Fibroblast of the conjunctiva (primary cell): ENCODE measurements around the gene RPS6KA2.
"Not testable (repeated sequence)": the region's sequence is repeated elsewhere in the genome, so short reads cannot be mapped to it uniquely, and the experiment has no call there.

Experiments used
- DNase-seq: peaks from one replicate; pipeline ENCODE4 v3.0.0-alpha.2; 2010; ENCODE audit warnings: low read depth

RPS6KA2 gene

DNA sequence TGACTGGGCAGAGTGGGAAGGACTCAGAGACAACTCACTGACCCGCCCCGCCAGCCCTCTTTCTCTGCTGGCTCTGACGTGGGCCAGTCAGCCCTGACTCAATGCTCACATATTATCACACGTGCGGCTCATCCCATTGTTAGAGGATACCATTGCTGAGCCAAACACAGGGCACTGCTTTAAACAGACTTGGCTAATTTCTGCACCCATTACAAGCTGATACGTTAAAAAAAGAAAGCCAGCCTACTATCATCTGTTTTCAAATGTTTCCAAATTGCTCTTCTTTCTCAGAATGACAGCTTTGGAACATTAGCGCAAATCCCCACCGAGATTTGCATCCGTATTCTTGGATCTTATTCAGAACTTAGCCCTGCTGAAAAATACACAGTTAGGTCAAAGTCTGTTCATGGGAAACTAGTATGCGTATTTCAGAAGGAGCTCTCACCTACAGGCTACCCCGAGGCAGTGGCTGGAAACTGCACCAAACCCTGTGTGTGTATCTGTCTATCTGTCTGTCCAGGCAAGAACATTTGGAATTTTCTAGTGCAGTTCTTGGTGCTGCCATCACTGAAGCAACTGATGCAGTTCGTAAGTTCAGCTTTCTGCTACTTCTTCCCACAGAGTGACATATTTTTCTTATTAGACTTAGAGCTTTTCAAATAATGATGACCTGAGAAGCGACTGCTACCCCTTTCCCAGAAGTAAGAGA, 73.3 kb downstream of the RPS6KA2 start:
- peak; percentile 59 for DNase-seq

DNA sequence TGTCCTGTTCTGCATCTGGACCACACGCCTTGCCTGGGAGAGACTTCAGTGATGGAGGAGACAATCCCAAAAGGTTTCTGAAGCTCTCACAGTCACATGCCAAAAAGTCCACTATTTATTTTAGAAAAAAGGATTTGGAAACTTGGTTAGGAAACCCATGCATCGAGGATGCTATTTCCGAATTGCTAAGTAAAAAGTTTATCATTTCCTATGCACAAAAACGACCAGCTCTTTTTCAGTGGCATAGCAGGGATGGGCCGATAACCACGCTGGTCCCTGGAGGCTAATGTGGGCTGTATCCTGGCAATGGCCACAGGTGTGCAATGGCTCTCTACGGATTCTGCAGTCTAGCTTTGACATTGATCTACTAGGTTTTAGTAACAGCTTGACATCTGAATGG, 74.5 kb downstream of the RPS6KA2 start:
- DNase-seq: no peak

DNA sequence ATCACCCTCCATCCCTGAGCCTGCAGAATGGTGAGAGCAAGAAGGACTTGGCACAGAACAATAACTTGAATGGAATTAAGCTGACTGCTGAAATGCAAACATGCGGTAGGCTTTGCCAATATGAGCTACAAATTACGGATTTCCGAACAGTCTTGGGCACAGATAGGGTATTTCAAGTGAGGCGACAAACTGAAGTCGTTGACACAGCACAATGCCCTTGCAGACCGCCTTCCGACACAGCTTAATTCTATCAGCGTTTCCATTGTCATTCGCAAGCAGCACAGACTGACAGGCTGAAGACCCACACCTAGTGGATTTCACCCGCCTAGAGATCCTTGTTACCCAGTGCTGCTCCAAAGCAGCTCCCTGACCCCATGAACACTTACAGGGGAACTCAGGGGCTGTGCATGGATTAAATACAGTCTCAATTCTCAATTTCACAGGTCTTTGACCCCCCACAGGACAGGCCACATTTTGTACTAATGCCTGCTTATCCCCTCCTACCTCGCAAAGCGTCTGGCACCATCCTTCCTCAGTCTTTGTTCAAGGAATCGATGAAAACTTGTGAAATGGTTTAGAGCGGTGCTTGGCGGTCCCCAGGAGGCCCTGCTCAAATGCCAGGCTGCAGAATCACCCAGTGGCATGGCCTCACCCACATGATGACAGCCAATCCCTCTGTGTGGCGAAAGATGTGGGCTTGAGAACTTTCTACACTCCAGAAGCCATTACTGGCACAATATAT, 75.1 kb downstream of the RPS6KA2 start:
- DNase-seq: no peak

DNA sequence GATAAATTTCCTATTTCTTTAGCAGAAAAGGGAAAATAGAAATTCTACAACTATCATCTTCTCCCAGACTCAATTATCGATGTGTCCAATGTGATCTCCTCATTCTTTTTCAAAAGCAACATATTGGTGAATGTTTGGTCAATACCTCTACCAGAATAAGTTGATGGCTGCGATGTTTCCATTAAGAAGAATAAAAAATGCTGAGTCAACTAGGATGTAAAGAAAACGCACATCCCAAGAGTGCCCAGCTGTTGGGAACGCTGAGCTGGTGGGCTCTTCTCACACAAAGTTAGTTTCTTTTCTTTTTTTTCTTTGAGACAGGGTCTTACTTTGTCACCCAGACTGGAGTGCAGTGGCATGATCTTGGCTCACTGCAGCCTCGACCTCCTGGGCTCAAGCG, 80.4 kb downstream of the RPS6KA2 start:
- DNase-seq: no peak

DNA sequence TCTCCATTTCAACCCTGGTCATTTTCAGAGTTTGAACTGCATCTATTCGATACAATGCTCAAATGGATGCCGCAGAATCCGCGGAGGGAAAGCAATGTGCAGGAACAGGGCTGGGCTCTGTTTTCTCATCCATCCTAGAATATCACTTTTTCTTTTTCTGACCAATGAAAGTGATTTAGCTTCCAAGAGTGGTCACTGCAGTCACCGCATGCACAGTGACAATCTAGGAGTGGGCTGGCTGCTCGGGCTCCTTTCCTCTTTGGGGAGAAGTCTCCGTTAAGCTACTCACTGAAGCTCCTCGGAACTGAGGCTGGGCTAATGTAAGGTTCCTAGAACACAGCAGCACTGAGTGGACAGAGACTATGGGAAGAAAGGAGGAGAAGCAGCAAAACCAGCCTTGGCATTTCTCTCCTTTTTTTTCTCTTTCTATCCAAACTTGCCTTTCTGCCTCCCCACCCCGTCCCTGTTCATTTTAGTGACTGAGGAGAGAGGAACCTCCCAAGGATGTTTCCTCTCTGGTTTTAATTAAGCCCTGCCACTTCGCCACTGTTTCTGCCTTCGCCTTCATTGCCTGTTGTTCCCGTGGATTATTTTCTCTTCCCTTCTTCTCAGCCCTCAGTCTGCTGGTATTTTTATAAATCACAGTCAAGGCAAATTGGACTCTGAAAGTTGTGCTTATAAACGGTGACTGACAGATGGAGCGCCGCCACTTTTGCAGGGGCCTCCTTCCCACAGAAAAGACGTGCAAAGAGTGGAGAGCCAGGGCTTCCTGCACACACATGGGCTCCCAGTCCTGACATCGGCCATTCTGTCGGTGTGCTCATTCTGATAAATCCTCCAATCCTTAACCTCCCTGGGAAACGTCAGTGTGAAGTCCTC, 81.7 kb downstream of the RPS6KA2 start:
- no peak for DNase-seq

DNA sequence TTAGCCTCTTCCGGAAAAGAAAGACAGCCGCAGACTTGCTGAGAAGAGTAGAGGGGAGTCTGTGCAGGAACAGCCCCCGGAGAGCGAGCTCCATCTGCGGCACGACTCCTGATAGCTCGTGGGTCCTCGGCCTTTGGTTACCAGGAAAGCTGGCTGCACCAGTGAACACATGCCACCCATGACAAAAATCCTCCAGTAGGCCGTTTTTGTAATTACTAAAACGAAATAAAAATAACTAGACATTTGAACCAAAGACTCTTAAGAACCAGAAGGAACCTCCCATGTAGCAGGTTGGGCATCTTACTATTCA, 82.8 kb downstream of the RPS6KA2 start:
- DNase-seq: no peak

DNA sequence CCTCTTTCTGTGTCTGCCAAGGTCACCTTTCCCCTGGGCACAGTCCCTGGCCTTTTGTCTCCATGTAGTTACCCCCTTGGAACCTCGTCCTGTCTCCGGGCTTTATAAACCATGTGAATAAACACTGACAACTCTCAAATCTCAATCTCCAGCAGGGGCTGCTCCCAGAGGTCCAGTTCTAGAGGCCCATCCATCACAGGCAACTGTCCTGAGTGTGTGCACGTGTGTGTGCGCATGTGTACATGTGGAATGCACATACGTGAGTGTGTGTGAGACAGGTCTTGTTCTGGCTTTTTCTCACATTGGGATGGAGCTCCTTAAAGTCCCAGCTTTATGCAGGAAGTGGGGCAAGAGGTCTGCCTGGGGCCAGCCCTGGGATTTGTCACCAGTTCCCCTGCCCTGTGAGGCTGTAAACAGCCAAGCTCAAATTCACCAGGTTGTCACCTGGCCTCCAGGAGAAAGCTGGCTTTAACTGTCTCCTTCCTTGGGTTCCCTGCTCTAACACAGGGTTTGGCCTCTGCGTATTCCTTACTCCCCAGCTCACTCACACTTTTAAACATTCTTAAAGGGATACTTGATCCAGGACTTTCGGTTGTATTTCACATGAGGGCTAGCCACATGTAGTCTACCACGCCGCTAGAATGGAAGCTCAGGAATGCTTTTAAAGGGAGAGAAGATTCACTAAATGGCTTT, 83.3 kb downstream of the RPS6KA2 start:
- DNase-seq: no peak

DNA sequence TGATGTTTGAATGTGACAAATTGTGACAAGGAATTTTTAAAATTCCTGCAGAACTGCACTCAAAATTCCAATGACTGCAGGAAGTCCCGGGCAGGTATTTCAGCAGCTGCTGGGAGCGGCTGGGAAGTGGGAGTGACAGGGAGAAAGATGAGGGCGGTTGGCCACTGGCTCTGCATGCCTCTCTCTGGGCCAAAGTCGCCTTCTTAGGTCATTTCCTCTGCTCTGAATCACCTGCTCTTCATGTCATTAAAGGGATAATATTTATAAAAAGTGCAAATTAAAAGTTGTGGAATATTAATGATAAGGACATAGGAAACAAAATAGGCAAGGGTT, 84.5 kb downstream of the RPS6KA2 start:
- no peak for DNase-seq

DNA sequence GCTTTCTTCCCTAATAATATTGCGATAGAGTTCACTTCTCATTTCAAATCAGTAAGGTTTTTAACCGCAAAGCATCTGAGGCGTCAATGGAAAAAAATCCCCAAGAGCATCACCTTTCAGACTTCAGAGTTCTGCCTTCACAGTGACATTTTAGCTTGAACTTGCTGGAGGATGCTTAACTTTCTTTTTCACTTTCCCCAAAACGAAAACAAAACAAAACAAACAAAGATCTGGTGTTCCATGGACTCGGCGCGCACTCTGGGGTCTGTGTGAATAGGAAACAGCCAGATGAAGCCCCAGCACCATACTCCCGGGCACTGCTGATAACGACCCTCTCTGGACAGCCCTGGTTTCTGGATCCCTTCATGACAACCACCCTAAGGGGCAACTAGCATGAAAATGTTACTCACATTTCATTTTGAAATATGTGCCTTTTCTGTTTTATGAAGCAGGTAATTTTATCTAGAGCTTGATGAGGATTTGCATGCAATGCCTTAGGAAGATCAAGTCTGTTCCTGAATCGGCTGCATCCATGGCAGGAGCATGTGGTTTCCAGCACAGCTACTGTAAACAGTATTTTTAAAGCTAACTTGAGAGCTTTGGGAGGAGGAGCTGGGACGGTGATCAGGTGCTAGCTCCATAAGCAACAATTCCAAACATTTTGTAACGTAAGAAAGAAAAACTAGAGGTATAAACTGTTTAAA, 85.0 kb downstream of the RPS6KA2 start:
- no peak for DNase-seq

DNA sequence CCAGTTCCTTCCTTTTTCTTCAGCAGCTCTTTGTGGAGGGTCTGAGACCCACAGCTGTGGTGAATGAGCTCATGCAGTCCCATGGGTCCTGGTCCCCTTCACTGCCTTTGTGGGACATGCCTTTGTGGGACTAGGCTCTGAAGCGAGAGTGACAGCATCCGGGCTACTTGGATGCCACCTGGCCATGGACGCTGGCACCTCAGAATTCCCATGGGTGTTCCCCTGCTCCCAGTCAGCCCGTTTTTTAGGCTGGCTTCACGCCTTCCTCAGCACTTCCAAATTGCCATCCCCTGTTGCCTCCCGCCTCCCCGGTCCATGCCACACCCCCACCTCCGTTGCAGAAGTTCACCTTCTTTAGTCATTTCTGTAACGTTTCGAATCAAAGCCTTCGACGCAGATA, 85.7 kb downstream of the RPS6KA2 start:
- no peak for DNase-seq

DNA sequence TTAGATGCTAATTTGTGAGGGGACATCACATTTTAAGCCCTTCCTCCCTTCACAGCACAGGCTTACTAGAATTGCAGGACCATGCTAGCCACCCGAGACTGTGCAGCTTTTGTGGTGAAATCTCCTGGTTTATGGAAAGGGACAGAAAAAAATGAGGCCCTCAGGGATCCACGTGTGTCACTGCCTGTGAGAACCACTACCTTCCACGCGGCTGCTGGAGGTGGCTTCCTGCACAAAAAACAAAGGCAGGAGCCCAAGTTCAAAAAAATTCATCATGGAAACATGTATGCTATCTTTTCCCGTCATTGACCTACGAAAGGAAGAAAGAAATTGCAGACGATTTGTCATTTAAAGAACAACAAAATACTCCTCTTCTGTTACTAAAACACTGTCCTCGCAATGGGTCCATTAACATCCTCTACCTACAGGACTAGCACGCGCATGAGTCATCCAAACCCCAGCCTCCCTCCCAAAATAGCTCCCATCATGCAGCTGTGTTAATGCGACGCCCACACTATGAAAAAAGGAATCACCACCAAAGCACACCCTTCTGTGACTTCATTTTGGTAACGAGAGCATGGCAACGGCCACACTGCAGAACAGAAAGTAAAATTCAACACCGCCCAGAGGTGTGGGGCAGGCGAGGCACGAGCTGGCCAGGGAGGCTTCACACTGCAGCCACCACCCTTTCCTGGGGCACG, 86.3 kb downstream of the RPS6KA2 start:
- no peak for DNase-seq

DNA sequence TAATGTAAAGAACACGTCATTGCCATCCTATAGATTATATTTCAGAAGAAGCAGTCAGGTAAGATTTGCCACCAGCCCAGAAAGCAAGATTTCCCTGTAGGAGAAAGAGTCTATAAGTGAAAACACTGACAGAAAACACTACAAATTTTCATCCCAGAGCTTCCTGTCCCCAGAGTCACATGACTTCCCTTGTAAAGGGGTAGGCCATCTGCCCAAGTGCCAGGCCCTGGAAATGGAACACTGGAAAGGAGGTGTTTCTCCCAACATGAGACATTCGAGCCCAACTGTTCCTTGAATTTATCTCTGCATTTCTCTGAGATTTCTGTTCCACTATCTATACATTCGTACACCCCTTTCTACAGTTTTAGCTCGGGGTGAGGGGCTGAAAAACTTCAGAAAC, 87.5 kb downstream of the RPS6KA2 start:
- DNase-seq: no peak

DNA sequence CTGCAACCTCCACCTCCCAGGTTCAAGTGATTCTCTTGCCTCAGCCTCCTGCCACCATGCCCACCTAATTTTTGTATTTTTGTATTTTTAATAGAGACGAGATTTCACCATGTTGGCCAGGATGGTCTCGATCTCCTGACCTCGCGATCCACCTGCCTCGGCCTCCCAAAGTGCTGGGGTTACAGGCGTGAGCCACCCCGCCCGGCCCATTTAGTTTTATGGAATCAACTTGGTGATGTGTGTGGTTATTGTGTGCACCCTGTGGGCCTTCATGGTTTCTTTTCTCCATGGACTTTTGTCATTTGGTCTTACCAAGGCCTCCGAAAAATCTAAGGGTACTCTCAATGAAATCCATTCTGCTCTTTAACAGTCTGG, 88.1 kb downstream of the RPS6KA2 start:
- DNase-seq: not testable (repeated sequence)

DNA sequence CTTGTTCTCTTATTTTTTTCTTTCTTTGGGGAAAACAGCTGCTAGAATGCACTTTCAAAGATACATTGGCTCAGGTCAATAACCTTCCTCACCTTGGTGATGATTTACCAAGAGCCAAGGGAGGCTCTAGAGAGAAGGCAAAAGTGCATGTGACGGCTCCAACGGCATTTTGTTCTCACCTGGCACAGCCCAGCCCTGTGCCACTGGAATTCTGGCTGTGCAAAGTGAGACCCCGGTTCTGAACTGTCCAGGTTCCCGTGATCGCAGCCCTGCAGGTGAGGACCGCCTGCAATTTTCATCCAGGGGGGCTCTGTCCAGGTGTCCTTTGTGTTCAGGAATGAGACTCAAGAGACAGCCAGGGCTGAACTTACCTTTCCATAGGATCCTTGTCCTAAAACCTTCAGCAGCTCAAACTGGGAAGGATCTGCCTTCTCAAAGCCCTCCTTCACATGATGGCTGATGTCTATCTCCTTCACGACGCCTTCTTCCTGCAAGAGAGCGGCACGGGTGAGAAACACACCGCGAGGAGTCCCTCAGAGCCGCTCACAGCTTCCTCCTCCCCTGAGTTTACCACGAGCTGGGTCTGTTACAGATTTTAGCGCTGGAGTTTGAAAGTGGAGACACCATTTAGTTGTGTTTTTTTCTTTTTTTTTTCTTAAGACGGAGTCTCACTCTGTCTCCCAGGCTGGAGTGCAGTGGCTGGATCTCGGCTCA, 88.6 kb downstream of the RPS6KA2 start:
- DNase-seq: no peak

DNA sequence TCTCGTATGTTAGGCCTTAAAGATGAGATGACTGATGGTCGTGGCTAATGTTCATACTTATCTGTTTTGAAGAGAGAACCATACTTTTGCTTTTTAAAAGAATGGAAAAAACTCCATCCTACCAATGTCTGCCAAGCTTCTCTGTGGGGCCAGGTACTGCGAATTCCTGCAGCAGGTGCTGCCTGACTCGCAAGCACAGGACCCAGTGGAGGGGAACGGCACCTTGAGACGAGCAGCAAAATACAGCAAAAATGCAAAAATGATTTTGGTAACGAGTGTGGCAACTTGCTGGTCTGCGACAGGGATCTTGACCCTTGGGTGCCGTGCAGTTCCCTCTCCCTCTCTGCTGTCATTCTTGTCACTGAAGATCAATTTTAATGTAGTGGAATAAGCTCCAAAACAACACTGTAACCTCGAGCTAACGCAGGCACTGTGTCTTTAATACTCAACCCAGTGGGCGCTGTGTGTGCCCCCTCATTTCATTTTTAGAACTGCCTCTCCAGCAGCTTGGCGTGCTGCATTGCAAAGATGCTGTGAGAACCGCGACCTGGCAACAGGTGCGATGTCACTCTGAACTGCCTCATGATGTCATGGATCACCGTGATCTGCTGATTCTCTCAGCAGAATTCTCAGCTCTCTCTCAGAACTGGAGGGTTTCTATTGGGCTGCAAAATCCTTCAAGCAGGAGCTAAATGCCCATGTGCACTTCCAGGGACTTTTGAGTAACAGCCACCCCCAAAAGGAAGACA, 92.2 kb downstream of the RPS6KA2 start:
- no peak for DNase-seq

DNA sequence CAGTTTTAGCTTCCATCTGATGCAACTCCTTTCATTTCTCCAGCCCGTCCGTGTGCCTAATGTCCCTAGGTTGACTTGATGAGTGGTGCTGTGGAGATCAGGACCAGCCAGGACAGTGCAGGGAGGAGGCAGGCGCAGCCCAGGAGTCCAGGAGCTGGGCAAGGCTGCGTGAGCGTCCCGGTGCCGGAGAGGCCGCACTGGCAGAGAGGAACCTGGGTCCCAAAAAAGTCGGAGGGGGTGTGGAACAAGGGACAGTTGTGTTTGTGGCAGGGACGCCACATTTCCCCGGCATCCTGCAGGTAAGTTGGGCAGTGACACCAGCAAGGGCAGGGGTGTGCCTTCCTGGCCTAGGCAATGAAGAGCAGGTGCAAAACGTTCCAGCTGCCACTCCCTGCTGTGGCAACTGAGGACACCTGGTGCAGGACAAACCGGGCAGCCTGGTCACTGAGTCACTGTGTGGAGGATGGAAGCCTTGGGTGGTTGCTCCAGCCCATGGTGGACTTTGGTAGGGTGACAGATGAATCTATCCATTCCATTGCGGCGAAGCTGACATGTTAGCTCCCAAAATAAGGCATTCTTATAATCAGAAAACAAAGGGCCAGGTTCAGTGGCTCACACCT, 93.7 kb downstream of the RPS6KA2 start:
- DNase-seq: no peak

DNA sequence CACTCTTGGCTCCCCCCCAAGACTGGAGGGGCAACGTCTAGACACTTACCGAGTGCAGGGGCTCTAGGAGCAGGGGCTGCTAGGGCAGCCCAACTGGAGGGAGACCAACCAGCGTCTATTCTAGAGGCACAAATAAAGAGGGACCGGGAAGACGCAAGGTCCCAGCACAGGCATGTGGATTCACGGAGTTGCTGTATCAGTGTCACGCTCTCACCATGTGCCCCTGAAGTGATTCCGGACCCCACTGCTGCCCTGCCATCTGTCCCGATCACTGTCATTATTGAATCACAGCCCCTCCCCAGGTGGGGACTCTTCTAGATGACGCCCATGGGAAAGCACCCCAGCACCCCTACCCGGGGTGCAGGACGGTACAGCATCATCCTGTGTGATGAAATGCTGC, 94.7 kb downstream of the RPS6KA2 start:
- no peak for DNase-seq

DNA sequence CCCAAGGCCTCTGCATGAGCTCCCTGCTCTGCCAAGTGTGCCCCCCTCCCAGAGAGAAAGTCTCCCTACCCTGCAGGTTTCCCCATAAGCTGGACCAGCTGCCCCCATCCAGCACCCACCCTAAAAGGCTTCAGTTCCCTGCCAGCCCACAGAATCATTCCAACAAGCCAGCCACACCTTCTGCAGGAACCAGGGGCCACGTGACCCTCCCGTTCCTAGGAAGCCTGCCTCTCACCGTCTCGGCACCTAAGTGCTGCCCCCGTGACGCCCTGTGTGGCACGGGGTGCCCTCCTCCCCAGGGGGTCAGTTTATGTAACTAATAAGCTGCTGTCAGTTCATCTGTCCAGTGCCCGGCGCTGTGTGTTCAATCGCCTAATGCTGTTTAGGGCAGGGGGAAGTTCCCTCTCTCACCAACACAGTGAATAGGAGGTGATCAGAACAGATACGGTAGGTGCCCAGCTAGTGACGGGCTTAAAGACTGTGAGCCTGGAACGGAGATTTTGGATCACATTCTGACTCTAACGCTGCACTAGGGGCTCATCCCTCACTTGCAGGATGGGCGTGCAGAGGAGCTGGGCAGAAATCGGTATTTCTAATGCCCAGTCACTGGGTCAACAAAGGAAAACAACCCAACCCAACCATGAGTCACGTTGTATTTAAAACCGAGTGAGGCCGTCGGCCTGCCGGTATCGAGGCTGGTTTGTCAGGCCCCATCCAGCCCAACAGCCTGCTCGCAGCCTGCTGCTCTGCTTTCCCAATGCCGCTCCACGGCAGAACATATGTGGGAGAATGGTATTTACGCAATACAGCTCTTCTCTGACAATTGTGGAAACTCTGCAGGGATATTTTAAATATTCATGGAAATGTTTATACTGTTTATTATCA, 96.6 kb downstream of the RPS6KA2 start:
- DNase-seq: no peak
